Measurements from ENCODE around the gene TNN. TPM values are rescaled to one million over a fixed set of nuclear protein-coding genes. Genes with fewer than 3 reads are reported as not detected.

The TNN gene
- total and polyA plus RNA-seq, 2 experiments from 2014 or later: not detected

- Histone ChIP-seq H3K27ac (no peak overlapping the region), H3F3A (ENCODE audit: insufficient read depth) (no peaks in the 10 kb centered on the region), H3K79me2 (ENCODE audit: insufficient read depth) (no peaks in the 10 kb centered on the region), H3K9ac (no peak overlapping the region), H2AFZ (no peak overlapping the region), H3K9me2 (ENCODE audit: insufficient read depth) (no peaks in the 10 kb centered on the region), H3K27me3 (replicated peaks; ENCODE audit: insufficient read depth) (no peaks in the 10 kb centered on the region; the same call in 1 of the 2 replicates), H3K4me1 (ENCODE audit: insufficient read depth) (no peaks in the 10 kb centered on the region), H3K4me2 (ENCODE audit: unreplicated experiment) (no peak overlapping the region), H3K9me3 (ENCODE audit: low read depth) (no peaks in the 10 kb centered on the region), H4K20me1 (ENCODE audit: insufficient read depth) (no peaks in the 10 kb centered on the region), H3K4me3 (no peak overlapping the region), H3K36me3 (ENCODE audit: low read depth) (no peaks in the 10 kb centered on the region)
- in situ Hi-C loops (cut with MboI): loop anchor here (25.0 kb wide), 1 partner anchor 1673 kb away; no protein-coding TSS in a partner anchor
- WGBS, 2 experiments (ENCODE audit: low coverage in 1 of 2, low lambda C conversion rate in 2 of 2, missing lambda C conversion rate in 2 of 2): 15 to 23% methylated on average over 2 of the region's 2 CpGs
- no peak for TF ChIP-seq EZH2phosphoT487 (IDR thresholded peaks at IDR 0.05; ENCODE audit: insufficient read depth, low read depth)
- no peak for TF ChIP-seq EZH2 (IDR thresholded peaks at IDR 0.05; ENCODE audit: insufficient read depth, poor library complexity, severe bottlenecking)
- DNase-seq: no peak
Measured at GRCh38 chr1:175164751-175165150, 97.1 kb downstream of the TNN start.

GRCh38 chr1:175166746-175167145, 99.1 kb downstream of the TNN start:
- Histone ChIP-seq H3K79me2 (ENCODE audit: insufficient read depth) (no peaks in the 10 kb centered on the region), H3K4me1 (ENCODE audit: insufficient read depth) (no peaks in the 10 kb centered on the region), H3K9me3 (ENCODE audit: low read depth) (no peaks in the 10 kb centered on the region), H3K9me2 (ENCODE audit: insufficient read depth) (no peaks in the 10 kb centered on the region), H3K27ac (no peak overlapping the region), H3K9ac (no peak overlapping the region), H2AFZ (no peak overlapping the region), H3K4me2 (ENCODE audit: unreplicated experiment) (no peak overlapping the region), H3K36me3 (ENCODE audit: low read depth) (no peaks in the 10 kb centered on the region), H4K20me1 (ENCODE audit: insufficient read depth) (no peaks in the 10 kb centered on the region), H3F3A (ENCODE audit: insufficient read depth) (no peaks in the 10 kb centered on the region), H3K27me3 (replicated peaks; ENCODE audit: insufficient read depth) (no peaks in the 10 kb centered on the region; the same call in 1 of the 2 replicates), H3K4me3 (no peak overlapping the region)
- TF ChIP-seq EZH2phosphoT487 (IDR thresholded peaks at IDR 0.05; ENCODE audit: insufficient read depth, low read depth) (no peak), EZH2 (IDR thresholded peaks at IDR 0.05; ENCODE audit: insufficient read depth, poor library complexity, severe bottlenecking) (no peak)
- 34 to 39% methylated on average over 5 of the region's 5 CpGs for WGBS, 2 experiments (ENCODE audit: low coverage in 1 of 2, low lambda C conversion rate in 2 of 2, missing lambda C conversion rate in 2 of 2)
- DNase-seq: no peak
- in situ Hi-C loops (cut with MboI): loop anchor here (25.0 kb wide), 1 partner anchor 1671 kb away; no protein-coding TSS in a partner anchor

GRCh38 chr1:175167861-175168260, 100.2 kb downstream of the TNN start:
- Histone ChIP-seq H3K9ac (no peak overlapping the region), H4K20me1 (ENCODE audit: insufficient read depth) (no peaks in the 10 kb centered on the region), H3K27ac (no peak overlapping the region), H2AFZ (no peak overlapping the region), H3K36me3 (ENCODE audit: low read depth) (no peaks in the 10 kb centered on the region), H3K79me2 (ENCODE audit: insufficient read depth) (no peaks in the 10 kb centered on the region), H3K4me2 (ENCODE audit: unreplicated experiment) (no peak overlapping the region), H3F3A (ENCODE audit: insufficient read depth) (no peaks in the 10 kb centered on the region), H3K9me3 (ENCODE audit: low read depth) (no peaks in the 10 kb centered on the region), H3K27me3 (replicated peaks; ENCODE audit: insufficient read depth) (no peaks in the 10 kb centered on the region; the same call in 1 of the 2 replicates), H3K9me2 (ENCODE audit: insufficient read depth) (no peaks in the 10 kb centered on the region), H3K4me1 (ENCODE audit: insufficient read depth) (no peaks in the 10 kb centered on the region), H3K4me3 (no peak overlapping the region)
- WGBS, 2 experiments (ENCODE audit: low coverage in 1 of 2, low lambda C conversion rate in 2 of 2, missing lambda C conversion rate in 2 of 2): 57 to 64% methylated on average over 2 of the region's 2 CpGs
- DNase-seq: no peak
- TF ChIP-seq EZH2phosphoT487 (IDR thresholded peaks at IDR 0.05; ENCODE audit: insufficient read depth, low read depth) (no peak), EZH2 (IDR thresholded peaks at IDR 0.05; ENCODE audit: insufficient read depth, poor library complexity, severe bottlenecking) (no peak)
- in situ Hi-C loops (cut with MboI): loop anchor here (25.0 kb wide), 1 partner anchor 1669 kb away; no protein-coding TSS in a partner anchor

- H2AFZ ChIP-seq: no peak overlapping the region
- no peaks in the 10 kb centered on the region for H3K36me3 ChIP-seq (ENCODE audit: low read depth)
- H3K4me1 ChIP-seq (ENCODE audit: insufficient read depth): no peaks in the 10 kb centered on the region
- no peak overlapping the region for H3K4me2 ChIP-seq (ENCODE audit: unreplicated experiment)
- in situ Hi-C loops (cut with MboI): loop anchor here (25.0 kb wide), 1 partner anchor 1669 kb away; no protein-coding TSS in a partner anchor
- no peak for DNase-seq
- no peak overlapping the region for H3K4me3 ChIP-seq
- H3K9me2 ChIP-seq (ENCODE audit: insufficient read depth): no peaks in the 10 kb centered on the region
- WGBS, 2 experiments (ENCODE audit: low coverage in 1 of 2, low lambda C conversion rate in 2 of 2, missing lambda C conversion rate in 2 of 2): 43 to 49% methylated on average over 4 of the region's 4 CpGs
- H3K27ac ChIP-seq: no peak overlapping the region
- H3K9ac ChIP-seq: no peak overlapping the region
- TF ChIP-seq EZH2phosphoT487 (IDR thresholded peaks at IDR 0.05; ENCODE audit: insufficient read depth, low read depth) (no peak), EZH2 (IDR thresholded peaks at IDR 0.05; ENCODE audit: insufficient read depth, poor library complexity, severe bottlenecking) (no peak)
- no peaks in the 10 kb centered on the region for H4K20me1 ChIP-seq (ENCODE audit: insufficient read depth)
- H3K9me3 ChIP-seq (ENCODE audit: low read depth): no peaks in the 10 kb centered on the region
- H3K27me3 ChIP-seq (replicated peaks; ENCODE audit: insufficient read depth): no peaks in the 10 kb centered on the region; the same call in 1 of the 2 replicates
- H3K79me2 ChIP-seq (ENCODE audit: insufficient read depth): no peaks in the 10 kb centered on the region
- no peaks in the 10 kb centered on the region for H3F3A ChIP-seq (ENCODE audit: insufficient read depth)
Measured at GRCh38 chr1:175168782-175169181, 101.1 kb downstream of the TNN start.
